NCI-H69 (cell line): ENCODE results near the gene MPHOSPH10.
A peak's percentile ranks its signal among the peaks of the same experiment; 100 is the strongest.
"Not testable (repeated sequence)": the region's sequence is repeated elsewhere in the genome, so short reads cannot be mapped to it uniquely, and the experiment has no call there.

Experiments used
- DNase-seq: peaks from one replicate; lab custom pipeline; 2025; lab: John Stamatoyannopoulos, UW

The MPHOSPH10 gene

GRCh38 chr2:71122387-71123298 lies 7.8 kb upstream of the MPHOSPH10 start:
- no peak for DNase-seq

GRCh38 chr2:71125506-71126294 lies 4.7 kb upstream of the MPHOSPH10 start:
- no peak for DNase-seq

- no peak for DNase-seq
Measured at GRCh38 chr2:71126957-71127356, 3.5 kb upstream of the MPHOSPH10 start.

- DNase-seq: no peak
Measured at GRCh38 chr2:71129114-71129901, 1.1 kb upstream of the MPHOSPH10 start.

GRCh38 chr2:71129902-71130151 lies 607 bp upstream of the MPHOSPH10 start:
- DNase-seq: peak; percentile 76

- peak; percentile 36 for DNase-seq
Measured at GRCh38 chr2:71130905-71131244, 441 bp downstream of the MPHOSPH10 start.

GRCh38 chr2:71131387-71132166 lies 1.1 kb downstream of the MPHOSPH10 start:
- DNase-seq: not testable (repeated sequence)

- no peak for DNase-seq
Measured at GRCh38 chr2:71133603-71134002, 3.2 kb downstream of the MPHOSPH10 start.

- DNase-seq: no peak
Measured at GRCh38 chr2:71136174-71136573, 5.7 kb downstream of the MPHOSPH10 start.

GRCh38 chr2:71143782-71144181 lies 13.3 kb downstream of the MPHOSPH10 start:
- no peak for DNase-seq

GRCh38 chr2:71148506-71149063 lies 18.2 kb downstream of the MPHOSPH10 start:
- no peak for DNase-seq

GRCh38 chr2:71150082-71150816 lies 19.8 kb downstream of the MPHOSPH10 start:
- no peak for DNase-seq

- DNase-seq: no peak
Measured at GRCh38 chr2:71151620-71152019, 21.2 kb downstream of the MPHOSPH10 start.

GRCh38 chr2:71153585-71154224 lies 23.3 kb downstream of the MPHOSPH10 start:
- no peak for DNase-seq

GRCh38 chr2:71154279-71154678 lies 23.8 kb downstream of the MPHOSPH10 start:
- DNase-seq: no peak

GRCh38 chr2:71154798-71155197 lies 24.4 kb downstream of the MPHOSPH10 start:
- DNase-seq: no peak

- DNase-seq: no peak
Measured at GRCh38 chr2:71155846-71156245, 25.4 kb downstream of the MPHOSPH10 start.

GRCh38 chr2:71156573-71156972 lies 26.1 kb downstream of the MPHOSPH10 start:
- DNase-seq: peak; percentile 95

GRCh38 chr2:71157124-71157793 lies 26.8 kb downstream of the MPHOSPH10 start:
- DNase-seq: peak; percentile 54

GRCh38 chr2:71166812-71167211 lies 36.4 kb downstream of the MPHOSPH10 start:
- no peak for DNase-seq
